Upper lobe of right lung (tissue), 1 donor: ENCODE data around the gene PAGE2B. TPM values are rescaled to one million over a fixed set of nuclear protein-coding genes. Genes with fewer than 3 reads are reported as not detected.

Experiments used
- ATAC-seq: fragments of 200-7000 bp; cut with Tn5 transposase; one replicate; pipeline ENCODE4 v1.9.1; 2020; ENCODE audit warnings: mild to moderate bottlenecking, moderate library complexity
- DNase-seq: peaks from one replicate; pipeline ENCODE4 v3.0.0-alpha.2; 2020
- H3K27ac ChIP-seq: fragments of 200-600 bp; one replicate; pipeline ENCODE4 v1.8.0; 2022
- H3K27me3 ChIP-seq: fragments of 200-600 bp; one replicate; pipeline ENCODE4 v1.8.0; 2022; ENCODE audit warnings: mild to moderate bottlenecking
- H3K36me3 ChIP-seq: fragments of 200-600 bp; one replicate; pipeline ENCODE4 v1.8.0; 2022
- H3K4me1 ChIP-seq: fragments of 200-600 bp; one replicate; pipeline ENCODE4 v1.8.0; 2022
- H3K4me3 ChIP-seq: fragments of 200-600 bp; one replicate; pipeline ENCODE4 v1.8.0; 2022; ENCODE audit warnings: mild to moderate bottlenecking
- H3K9me3 ChIP-seq: fragments of 200-600 bp; one replicate; pipeline ENCODE4 v1.8.0; 2022
- CTCF ChIP-seq: fragments of 200-600 bp; IDR thresholded peaks from one replicate; pipeline ENCODE4 v1.8.0; 2022; ENCODE audit warnings: antibody characterized with exemption
- intact Hi-C: fragments of 100-400 bp; cut with DNase I; formaldehyde crosslinking; loops from one replicate; pipeline ENCODE4 v1.11.0; 2022
- long read RNA-seq: library from polyadenylated mRNA; unstranded; transcript quantifications from one replicate; pipeline ENCODE4 v2.0.0, GENCODE V29; 2021
- total RNA-seq: library from RNA; stranded (reverse); fragmentation: NEBNext Ultra II Directional; extraction: Animal tissue kit (Norgen Biotek cat#: 25700); gene quantifications from one replicate; pipeline ENCODE4 v1.2.1, GENCODE V29; 2021
- donor health status: DM: no; HTN: yes; CAD: no; lungs with severe emphysema.

Gene PAGE2B
- not detected for total RNA-seq
- long read RNA-seq = 0 reads

- Histone ChIP-seq H3K36me3 (no peaks in the 10 kb centered on the region), H3K27me3 (no peaks in the 10 kb centered on the region), H3K4me1 (no peaks in the 10 kb centered on the region), H3K27ac (no peak within 1 kb of the TSS), H3K4me3 (no peak within 1 kb of the TSS), H3K9me3 (no peaks in the 10 kb centered on the region)
- ATAC-seq (no peak), DNase-seq (no peak)
- no peak for TF ChIP-seq CTCF
- intact Hi-C loops = no loop called here
Measured at GRCh38 chrX:55074851-55075467, at the start of gene PAGE2B. TSS of gene PAGE2B (plus strand) at chrX:55075030. CDS start at chrX:55076042, 1,012 bp downstream.

GRCh38 chrX:55026143-55026542, 48.7 kb upstream of the PAGE2B start:
- ATAC-seq = no peak
- no peak for DNase-seq

GRCh38 chrX:55026840-55027239, 48.0 kb upstream of the PAGE2B start:
- H3K36me3 ChIP-seq = no peaks in the 10 kb centered on the region
- no peak overlapping the region for H3K27ac ChIP-seq
- DNase-seq (no peak), ATAC-seq (no peak)
- no peaks in the 10 kb centered on the region for H3K27me3 ChIP-seq
- intact Hi-C loops = no loop called here
- H3K9me3 ChIP-seq = no peaks in the 10 kb centered on the region
- no peak for TF ChIP-seq CTCF
- no peaks in the 10 kb centered on the region for H3K4me1 ChIP-seq
- H3K4me3 ChIP-seq = no peak overlapping the region

More at GRCh38 chrX:55026143-55026542, 48.7 kb upstream of the PAGE2B start:
- Histone ChIP-seq H3K27ac (no peak overlapping the region), H3K27me3 (no peaks in the 10 kb centered on the region), H3K9me3 (no peaks in the 10 kb centered on the region), H3K36me3 (no peaks in the 10 kb centered on the region), H3K4me3 (no peak overlapping the region), H3K4me1 (no peaks in the 10 kb centered on the region)
- intact Hi-C loops = no loop called here
- no peak for TF ChIP-seq CTCF

GRCh38 chrX:55028040-55028439, 46.8 kb upstream of the PAGE2B start:
- intact Hi-C loops = no loop called here
- Histone ChIP-seq H3K9me3 (no peaks in the 10 kb centered on the region), H3K27ac (no peak overlapping the region), H3K27me3 (no peaks in the 10 kb centered on the region), H3K36me3 (no peaks in the 10 kb centered on the region), H3K4me3 (no peak overlapping the region), H3K4me1 (no peaks in the 10 kb centered on the region)
- no peak for TF ChIP-seq CTCF
- no peak for ATAC-seq
- no peak for DNase-seq

GRCh38 chrX:55028611-55029010, 46.2 kb upstream of the PAGE2B start:
- Histone ChIP-seq H3K27ac (no peak overlapping the region), H3K36me3 (no peaks in the 10 kb centered on the region), H3K4me3 (no peak overlapping the region), H3K9me3 (no peaks in the 10 kb centered on the region), H3K4me1 (no peaks in the 10 kb centered on the region), H3K27me3 (no peaks in the 10 kb centered on the region)
- intact Hi-C loops = no loop called here
- TF ChIP-seq CTCF = no peak
- DNase-seq (no peak), ATAC-seq (no peak)

GRCh38 chrX:55029291-55029690, 45.5 kb upstream of the PAGE2B start:
- no peak for TF ChIP-seq CTCF
- no peak for ATAC-seq
- H3K27me3 ChIP-seq = no peaks in the 10 kb centered on the region
- no peak overlapping the region for H3K27ac ChIP-seq
- intact Hi-C loops = no loop called here
- no peak for DNase-seq
- no peaks in the 10 kb centered on the region for H3K9me3 ChIP-seq
- H3K4me3 ChIP-seq = no peak overlapping the region
- H3K4me1 ChIP-seq = no peaks in the 10 kb centered on the region
- no peaks in the 10 kb centered on the region for H3K36me3 ChIP-seq
